IPS DF 19.7 (cell line): ENCODE data around the gene MAML2.

Experiments
- DNase-seq: peaks from one replicate; pipeline ENCODE4 v3.0.0-alpha.2; 2013; ENCODE audit warnings: low read depth, low spot score

MAML2 gene

GRCh38 chr11:96187822-96188221 lies 155.2 kb downstream of the MAML2 start:
- no peak for DNase-seq

- no peak for DNase-seq
Measured at GRCh38 chr11:96186806-96187205, 156.2 kb downstream of the MAML2 start.

- no peak for DNase-seq
Measured at GRCh38 chr11:96185220-96185768, 157.7 kb downstream of the MAML2 start.

- DNase-seq: peak; percentile 38
Measured at GRCh38 chr11:96180937-96181336, 162.1 kb downstream of the MAML2 start.

- no peak for DNase-seq
Measured at GRCh38 chr11:96180341-96180740, 162.7 kb downstream of the MAML2 start.

GRCh38 chr11:96179905-96180304 lies 163.1 kb downstream of the MAML2 start:
- DNase-seq: no peak

- no peak for DNase-seq
Measured at GRCh38 chr11:96178887-96179279, 164.1 kb downstream of the MAML2 start.

GRCh38 chr11:96178049-96178886 lies 164.7 kb downstream of the MAML2 start:
- DNase-seq: no peak

- no peak for DNase-seq
Measured at GRCh38 chr11:96177146-96177545, 165.8 kb downstream of the MAML2 start.

GRCh38 chr11:96173906-96174305 lies 169.1 kb downstream of the MAML2 start:
- no peak for DNase-seq

GRCh38 chr11:96173422-96173821 lies 169.6 kb downstream of the MAML2 start:
- DNase-seq: no peak

GRCh38 chr11:96172604-96173003 lies 170.4 kb downstream of the MAML2 start:
- DNase-seq: no peak

GRCh38 chr11:96169250-96169649 lies 173.7 kb downstream of the MAML2 start:
- no peak for DNase-seq

- DNase-seq: no peak
Measured at GRCh38 chr11:96168623-96169022, 174.4 kb downstream of the MAML2 start.

GRCh38 chr11:96167787-96168186 lies 175.2 kb downstream of the MAML2 start:
- DNase-seq: no peak

- DNase-seq: no peak
Measured at GRCh38 chr11:96167203-96167758, 175.7 kb downstream of the MAML2 start.

- DNase-seq: no peak
Measured at GRCh38 chr11:96162816-96163499, 180.0 kb downstream of the MAML2 start.

GRCh38 chr11:96161307-96162089 lies 181.5 kb downstream of the MAML2 start:
- no peak for DNase-seq

GRCh38 chr11:96160732-96161306 lies 182.2 kb downstream of the MAML2 start:
- no peak for DNase-seq

GRCh38 chr11:96159968-96160367 lies 183.0 kb downstream of the MAML2 start:
- no peak for DNase-seq

GRCh38 chr11:96158126-96158525 lies 184.9 kb downstream of the MAML2 start:
- DNase-seq: no peak
